IPS DF 4.7 (cell line): ENCODE results near the gene TMEM139.

Source experiments
- DNase-seq: peaks from one replicate; pipeline ENCODE4 v3.0.0-alpha.2; 2013; ENCODE audit warnings: low spot score; ENCODE audit errors: extremely low read depth

Gene TMEM139

GRCh38 chr7:143323653-143324052 lies 38.9 kb downstream of the TMEM139 start:
- no peak for DNase-seq

- no peak for DNase-seq
Observed at GRCh38 chr7:143325240-143325639, 40.5 kb downstream of the TMEM139 start.

GRCh38 chr7:143327903-143328302 lies 43.1 kb downstream of the TMEM139 start:
- no peak for DNase-seq

GRCh38 chr7:143329471-143330170 lies 44.9 kb downstream of the TMEM139 start:
- DNase-seq = no peak

GRCh38 chr7:143331179-143331801 lies 46.5 kb downstream of the TMEM139 start:
- DNase-seq = no peak

GRCh38 chr7:143334244-143334643 lies 49.5 kb downstream of the TMEM139 start:
- no peak for DNase-seq

GRCh38 chr7:143337216-143337615 lies 52.5 kb downstream of the TMEM139 start:
- DNase-seq = no peak
